Adipocyte (in vitro differentiated cells): ENCODE data around the gene SPINK6.
A peak's percentile ranks its signal among the peaks of the same experiment; 100 is the strongest.

Experiments used
- DNase-seq: peaks from one replicate; pipeline ENCODE4 v3.0.0-alpha.2; 2015; ENCODE audit warnings: low read depth
- H3K27me3 ChIP-seq: replicated peaks from 2 replicates; pipeline ENCODE4 v1.7.0; 2013; ENCODE audit warnings: mild to moderate bottlenecking, low read length, moderate library complexity; ENCODE audit not compliant: control insufficient read depth, insufficient read depth
- H3K36me3 ChIP-seq: 2 replicates; pipeline ENCODE4 v1.7.0; 2013; ENCODE audit warnings: low read length, mild to moderate bottlenecking, moderate library complexity; ENCODE audit not compliant: control insufficient read depth, insufficient read depth, severe bottlenecking
- H3K4me1 ChIP-seq: 2 replicates; pipeline ENCODE4 v1.7.0; 2013; ENCODE audit warnings: mild to moderate bottlenecking, low read length, moderate library complexity; ENCODE audit not compliant: control insufficient read depth, insufficient read depth
- H3K4me3 ChIP-seq: 2 replicates; pipeline ENCODE4 v1.7.0; 2013; ENCODE audit warnings: mild to moderate bottlenecking, low read length, moderate library complexity
- H3K9ac ChIP-seq: 2 replicates; pipeline ENCODE4 v1.7.0; 2013; ENCODE audit warnings: mild to moderate bottlenecking, low read length, moderate library complexity
- H3K9me3 ChIP-seq: 2 replicates; pipeline ENCODE4 v1.7.0; 2013; ENCODE audit warnings: mild to moderate bottlenecking, low read length, moderate library complexity; ENCODE audit not compliant: control insufficient read depth

The SPINK6 gene, protein sequence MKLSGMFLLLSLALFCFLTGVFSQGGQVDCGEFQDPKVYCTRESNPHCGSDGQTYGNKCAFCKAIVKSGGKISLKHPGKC

DNA sequence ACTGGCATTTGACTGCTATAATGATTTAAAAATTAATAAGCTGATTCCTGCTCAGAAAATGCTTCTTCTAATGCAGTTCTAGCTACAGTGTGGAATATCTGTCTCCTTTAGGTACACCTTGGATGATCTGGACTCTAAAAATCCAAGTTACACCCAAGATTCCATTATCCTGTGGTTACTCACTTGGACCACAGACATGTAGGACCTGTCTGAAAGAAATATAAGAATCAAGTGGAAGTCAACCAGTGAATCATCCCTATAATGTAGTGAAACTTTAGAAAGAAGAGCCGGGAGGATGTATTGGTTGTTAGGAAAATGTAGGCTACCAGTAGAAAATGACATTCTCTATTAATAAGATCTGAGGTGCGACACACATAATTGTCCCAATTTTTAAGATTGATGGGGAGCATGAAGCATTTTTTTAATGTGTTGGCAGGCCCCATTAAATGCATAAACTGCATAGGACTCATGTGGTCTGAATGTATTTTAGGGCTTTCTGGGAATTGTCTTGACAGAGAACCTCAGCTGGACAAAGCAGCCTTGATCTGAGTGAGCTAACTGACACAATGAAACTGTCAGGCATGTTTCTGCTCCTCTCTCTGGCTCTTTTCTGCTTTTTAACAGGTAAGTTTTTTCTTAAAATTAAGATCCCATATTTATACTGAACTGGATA, at the start of gene SPINK6:
SPINK6 (plus strand) TSS at position 512 of the 673 bp plus-strand sequence; CDS start at position 567, 55 bp downstream.
- Histone ChIP-seq H3K4me3 (no peak within 1 kb of the TSS), H3K9ac (no peak within 1 kb of the TSS), H3K9me3 (no peaks in the 10 kb centered on the region), H3K4me1 (peaks cover 48% of the 10 kb centered on the region), H3K36me3 (no peaks in the 10 kb centered on the region), H3K27me3 (no peaks in the 10 kb centered on the region)
- no peak for DNase-seq

DNA sequence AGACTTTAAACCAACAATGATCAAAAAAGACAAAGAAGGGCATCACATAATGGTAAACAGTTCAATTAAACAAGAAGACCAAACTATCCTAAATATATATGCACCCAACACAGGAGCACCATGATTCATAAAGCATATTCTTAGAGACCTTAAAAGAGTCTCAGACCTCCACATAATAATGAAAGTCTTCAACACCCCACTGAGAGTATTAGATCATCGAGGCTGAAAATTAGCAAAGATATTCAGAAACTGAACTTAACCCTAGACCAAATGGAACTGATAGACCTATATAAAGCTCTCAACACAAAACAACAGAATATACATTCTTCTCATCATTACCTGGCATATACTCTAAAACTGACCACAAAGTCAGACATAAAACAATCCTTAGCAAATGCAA, 46.2 kb upstream of the SPINK6 start:
- Histone ChIP-seq H3K9me3 (peaks cover 8% of the 10 kb centered on the region), H3K4me3 (no peak overlapping the region), H3K9ac (no peak overlapping the region), H3K36me3 (no peaks in the 10 kb centered on the region), H3K27me3 (no peaks in the 10 kb centered on the region), H3K4me1 (no peaks in the 10 kb centered on the region)
- DNase-seq: no peak

DNA sequence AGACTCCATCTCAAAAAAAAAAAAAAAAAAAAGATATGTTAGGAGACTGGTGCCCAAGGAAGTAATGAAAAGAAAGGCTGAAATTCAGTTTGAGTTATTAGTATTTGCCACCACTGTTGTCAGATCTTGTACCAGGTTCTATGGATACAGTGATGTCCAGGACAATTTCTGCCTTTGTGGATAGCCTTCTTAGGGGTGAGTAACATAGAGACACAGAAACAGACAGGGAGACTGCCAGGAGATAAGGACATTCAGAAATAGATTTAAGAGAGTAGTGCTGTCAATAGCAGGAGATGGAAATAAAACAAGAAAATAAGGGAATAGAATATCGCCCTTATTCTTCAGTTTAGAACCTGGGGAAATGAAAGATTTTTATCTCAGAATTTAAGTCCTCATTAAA, 40.8 kb upstream of the SPINK6 start:
- H3K36me3 ChIP-seq: no peaks in the 10 kb centered on the region
- no peak overlapping the region for H3K9ac ChIP-seq
- DNase-seq: no peak
- H3K4me3 ChIP-seq: no peak overlapping the region
- no peaks in the 10 kb centered on the region for H3K4me1 ChIP-seq
- no peaks in the 10 kb centered on the region for H3K9me3 ChIP-seq
- H3K27me3 ChIP-seq: no peaks in the 10 kb centered on the region

DNA sequence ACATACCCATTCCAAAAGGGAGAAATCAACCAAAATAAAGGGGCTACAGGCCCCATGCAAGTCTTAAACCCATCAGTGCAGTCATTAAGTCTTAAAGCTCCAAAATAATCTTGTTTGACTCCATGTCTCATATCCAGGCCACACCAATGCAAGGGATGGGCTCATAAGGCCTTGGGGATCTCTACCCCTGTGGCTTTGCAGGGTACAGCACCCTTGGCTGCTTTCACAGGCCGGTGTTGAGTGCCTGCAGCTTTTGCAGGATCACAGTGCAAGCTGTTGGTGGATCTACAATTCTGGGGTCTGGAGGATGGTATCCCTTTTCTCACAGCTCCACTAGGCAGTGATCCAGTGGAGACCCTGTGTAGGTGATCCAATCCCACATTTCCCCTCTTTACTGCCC, 39.5 kb upstream of the SPINK6 start:
- Histone ChIP-seq H3K4me3 (no peak overlapping the region), H3K36me3 (no peaks in the 10 kb centered on the region), H3K4me1 (no peaks in the 10 kb centered on the region), H3K9me3 (no peaks in the 10 kb centered on the region), H3K27me3 (no peaks in the 10 kb centered on the region), H3K9ac (no peak overlapping the region)
- DNase-seq: no peak

DNA sequence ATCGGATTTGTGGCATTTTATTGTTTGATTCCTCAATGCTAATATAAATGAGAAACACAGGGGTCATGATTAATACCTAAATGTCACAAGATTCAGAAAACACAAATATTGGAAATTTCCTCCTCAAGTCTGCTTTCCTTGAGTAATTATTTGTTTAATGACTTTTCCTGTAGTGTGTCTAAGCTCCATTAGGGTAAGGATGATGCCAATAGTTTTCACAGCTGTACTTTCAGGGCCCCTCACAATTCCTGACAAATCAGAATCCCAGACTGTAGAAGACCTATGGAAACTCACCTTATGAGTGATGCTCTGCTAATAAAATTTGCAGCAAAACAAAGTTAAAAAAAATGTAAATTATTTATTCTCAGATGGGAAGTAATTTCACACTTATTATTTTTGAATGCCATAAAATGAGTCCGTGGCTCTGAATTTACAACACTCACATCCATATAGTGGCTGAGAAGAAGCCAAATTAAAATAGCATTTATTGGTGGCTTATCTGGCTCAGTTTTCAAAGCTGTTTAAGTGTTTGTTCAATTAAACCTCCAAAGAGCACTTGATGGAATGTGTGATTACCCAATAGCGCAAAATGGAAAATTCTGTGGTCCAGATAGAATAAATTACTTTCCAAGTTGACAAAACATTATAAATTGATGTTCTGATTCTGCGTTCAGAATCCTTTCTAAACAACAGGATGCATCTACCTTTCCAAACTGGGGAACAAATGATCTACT, 36.1 kb upstream of the SPINK6 start:
- Histone ChIP-seq H3K4me1 (no peaks in the 10 kb centered on the region), H3K4me3 (no peak overlapping the region), H3K9ac (no peak overlapping the region), H3K36me3 (no peaks in the 10 kb centered on the region), H3K9me3 (no peaks in the 10 kb centered on the region), H3K27me3 (no peaks in the 10 kb centered on the region)
- no peak for DNase-seq

DNA sequence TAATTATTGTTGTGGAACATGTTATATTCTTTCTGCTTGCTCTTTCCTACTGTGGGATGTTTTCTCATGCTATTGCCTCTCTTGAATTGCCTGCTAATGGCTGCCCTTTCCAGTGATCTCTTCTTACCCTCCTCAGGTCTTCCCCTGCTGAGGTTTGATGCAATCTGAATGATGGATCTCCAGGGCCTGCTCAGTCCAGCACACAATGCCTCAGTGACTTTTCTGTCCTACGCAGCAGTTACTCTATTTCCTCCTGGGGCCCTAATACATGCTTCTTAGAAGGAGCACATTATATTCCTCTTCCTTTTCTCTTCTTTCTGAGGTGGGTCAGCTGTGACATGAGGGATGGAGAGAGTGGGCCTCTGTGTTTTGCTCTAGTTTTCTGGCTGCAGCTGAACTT, 34.6 kb upstream of the SPINK6 start, which contains the start of gene SPINK14:
SPINK14 (plus strand) TSS at position 301 of the 400 bp plus-strand sequence. CDS start 1,187 bp downstream, outside the sequence.
- H3K9me3 ChIP-seq: no peaks in the 10 kb centered on the region
- no peak for DNase-seq
- no peaks in the 10 kb centered on the region for H3K36me3 ChIP-seq
- no peak within 1 kb of the TSS for H3K4me3 ChIP-seq
- no peaks in the 10 kb centered on the region for H3K4me1 ChIP-seq
- H3K9ac ChIP-seq: no peak within 1 kb of the TSS
- H3K27me3 ChIP-seq: no peaks in the 10 kb centered on the region

DNA sequence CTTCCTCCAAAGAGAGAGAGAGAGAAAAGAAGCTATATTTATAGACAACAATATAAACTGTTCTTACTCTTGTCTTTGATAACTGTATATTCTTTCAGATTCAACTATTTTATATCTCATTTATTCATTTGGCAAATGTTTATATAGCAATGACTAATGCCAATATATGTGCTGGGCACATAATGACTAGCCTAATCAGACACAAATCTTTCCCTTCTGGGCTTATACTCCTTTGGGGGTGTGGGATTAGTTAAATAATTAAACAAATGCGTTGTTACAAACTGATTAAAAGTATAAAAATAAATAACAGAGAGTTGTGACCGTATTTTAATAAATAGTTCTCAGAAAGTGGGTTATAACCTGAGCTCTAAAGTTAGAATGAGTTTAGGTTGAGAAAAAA, 30.5 kb upstream of the SPINK6 start:
- H3K27me3 ChIP-seq: peaks cover 7% of the 10 kb centered on the region
- no peaks in the 10 kb centered on the region for H3K9me3 ChIP-seq
- H3K4me3 ChIP-seq: no peak overlapping the region
- no peak overlapping the region for H3K9ac ChIP-seq
- H3K4me1 ChIP-seq: no peaks in the 10 kb centered on the region
- no peaks in the 10 kb centered on the region for H3K36me3 ChIP-seq
- no peak for DNase-seq

DNA sequence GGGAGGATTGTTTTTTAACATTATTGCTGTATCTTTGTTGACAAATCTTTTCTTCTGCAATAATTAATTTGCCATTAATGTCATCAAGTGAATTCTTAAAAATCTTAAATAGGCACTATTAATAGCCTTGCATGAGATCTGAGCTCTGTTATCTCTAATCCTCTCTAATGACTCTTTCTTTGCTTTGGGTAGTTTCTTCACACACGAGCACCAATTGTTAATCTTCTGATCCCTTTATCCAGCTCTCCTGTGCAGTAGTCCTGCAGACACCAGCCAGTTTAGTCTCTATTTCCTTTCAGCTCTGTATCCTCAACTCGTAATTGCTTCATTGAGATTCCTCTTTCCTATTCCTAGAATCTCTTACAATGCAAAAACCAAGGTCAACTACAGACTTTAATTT, 26.4 kb upstream of the SPINK6 start:
- Histone ChIP-seq H3K9ac (no peak overlapping the region), H3K9me3 (no peaks in the 10 kb centered on the region)
- DNase-seq: no peak

DNA sequence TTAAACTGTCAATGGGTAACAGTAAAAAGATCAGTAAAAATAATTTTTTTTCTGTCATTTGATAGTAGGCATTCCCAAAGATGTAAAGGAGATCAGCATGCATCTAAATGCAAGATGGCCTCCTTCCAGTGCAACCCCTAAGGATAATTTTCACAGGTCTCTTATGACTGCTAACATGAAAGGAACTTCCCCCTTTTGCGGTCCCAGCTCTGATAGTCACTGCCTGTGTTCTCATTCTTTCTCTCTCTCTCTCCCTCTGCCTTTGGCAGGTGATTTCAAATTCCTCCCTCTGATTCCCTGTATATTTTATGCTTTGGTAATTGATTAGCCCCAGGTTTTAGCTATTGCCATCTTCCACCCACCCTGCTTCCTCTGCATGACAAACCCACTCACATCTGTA, 25.6 kb upstream of the SPINK6 start:
- peaks cover 7% of the 10 kb centered on the region for H3K27me3 ChIP-seq
- no peaks in the 10 kb centered on the region for H3K9me3 ChIP-seq
- H3K4me1 ChIP-seq: no peaks in the 10 kb centered on the region
- DNase-seq: no peak
- no peaks in the 10 kb centered on the region for H3K36me3 ChIP-seq
- no peak overlapping the region for H3K4me3 ChIP-seq
- H3K9ac ChIP-seq: no peak overlapping the region

More for the DNA sequence above, 26.4 kb upstream of the SPINK6 start:
- Histone ChIP-seq H3K36me3 (no peaks in the 10 kb centered on the region), H3K27me3 (peaks cover 7% of the 10 kb centered on the region), H3K4me1 (no peaks in the 10 kb centered on the region), H3K4me3 (no peak overlapping the region)

DNA sequence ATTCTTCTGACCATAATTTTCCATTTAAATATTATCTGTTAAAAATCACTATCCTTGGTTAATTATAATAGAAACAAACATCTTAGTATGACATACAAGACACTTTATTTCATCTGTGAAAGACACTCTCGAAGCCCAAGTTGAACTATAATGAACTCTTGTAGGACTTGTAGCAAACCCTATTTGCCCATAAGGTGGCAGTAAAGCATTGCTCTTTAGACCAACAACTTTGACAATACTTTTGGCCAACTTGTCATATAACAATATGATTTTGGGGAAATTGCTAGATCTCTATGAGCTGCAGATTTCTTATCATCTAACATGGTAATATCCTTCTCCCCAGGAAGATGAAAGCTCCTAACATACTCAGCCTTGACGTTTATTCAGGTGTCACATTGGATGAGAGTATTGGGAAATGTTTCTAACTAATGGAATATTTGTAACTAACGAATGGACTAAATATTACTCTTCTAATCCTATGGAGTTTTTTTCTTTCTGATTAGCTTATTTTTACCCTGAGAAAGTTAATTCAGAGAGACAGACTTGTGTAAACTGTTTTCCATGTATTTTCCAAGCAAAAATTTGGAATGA, 23.5 kb upstream of the SPINK6 start:
- no peaks in the 10 kb centered on the region for H3K9me3 ChIP-seq
- no peaks in the 10 kb centered on the region for H3K36me3 ChIP-seq
- no peak overlapping the region for H3K9ac ChIP-seq
- peaks cover 7% of the 10 kb centered on the region for H3K27me3 ChIP-seq
- no peaks in the 10 kb centered on the region for H3K4me1 ChIP-seq
- peak; percentile 79 for DNase-seq
- no peak overlapping the region for H3K4me3 ChIP-seq

DNA sequence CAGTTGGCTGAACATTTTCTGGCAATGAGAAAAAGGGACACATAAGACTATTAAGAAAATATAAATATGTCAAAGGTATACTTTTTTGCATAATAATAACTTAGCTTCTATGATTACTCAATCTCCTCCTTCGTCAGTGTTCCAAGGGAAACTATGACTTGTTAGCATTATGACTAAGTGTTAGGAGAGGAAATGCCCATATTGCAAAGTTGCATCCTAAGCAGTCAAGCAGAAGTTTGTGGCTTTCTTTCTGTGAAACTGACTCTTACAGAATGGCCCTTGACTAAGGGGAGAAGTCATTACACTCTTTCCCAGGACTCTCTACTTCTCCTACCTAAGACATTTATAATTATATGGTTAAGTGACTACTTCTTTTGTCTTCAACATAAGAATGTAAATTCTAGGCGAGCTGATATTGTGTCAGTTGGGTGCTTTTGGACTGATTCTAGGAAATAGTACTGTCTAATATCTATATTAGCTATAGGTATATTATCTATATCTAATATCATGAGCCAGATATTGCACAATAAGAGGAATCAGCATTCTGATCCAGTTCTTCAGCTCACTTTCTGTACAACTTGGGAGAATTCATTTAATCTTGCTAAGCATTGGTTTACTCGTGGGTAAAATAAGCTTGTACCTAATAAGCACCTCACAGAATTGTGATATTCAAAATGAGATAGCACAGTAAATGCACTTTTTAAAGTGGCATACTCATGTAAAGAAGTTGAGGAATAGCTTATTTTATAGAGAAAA, 16.4 kb upstream of the SPINK6 start:
- Histone ChIP-seq H3K4me1 (peaks cover 13% of the 10 kb centered on the region), H3K36me3 (no peaks in the 10 kb centered on the region), H3K9ac (no peak overlapping the region), H3K4me3 (no peak overlapping the region), H3K9me3 (no peaks in the 10 kb centered on the region), H3K27me3 (no peaks in the 10 kb centered on the region)
- DNase-seq: peak; percentile 46
